ENCODE measurements around the gene REEP5.

GRCh38 chr5:112914584-112914983 lies 7.4 kb downstream of the REEP5 start:
- no peak for TF ChIP-seq ZBTB33 (IDR thresholded peaks at IDR 0.05)
- no peak for TF ChIP-seq CTCF (IDR thresholded peaks at IDR 0.05; ENCODE audit: low read depth, low read length, missing input control)
- TF ChIP-seq EGR1 (IDR thresholded peaks at IDR 0.05; ENCODE audit: low read depth in 2 of 2) = no peak
- TF ChIP-seq GABPA (IDR thresholded peaks at IDR 0.05 in 1 of 2, conservative IDR thresholded peaks at IDR 0.05 in 1 of 2) = no peak
- no peak for TF ChIP-seq REST (IDR thresholded peaks at IDR 0.05)
- no peak for TF ChIP-seq YY1 (IDR thresholded peaks at IDR 0.05)
- no peak for TF ChIP-seq SP1 (IDR thresholded peaks at IDR 0.05)
- no peak for TF ChIP-seq MAX (IDR thresholded peaks at IDR 0.05)
- no peak for TF ChIP-seq TAF1 (conservative IDR thresholded peaks at IDR 0.05)
- no peak for TF ChIP-seq RXRA (IDR thresholded peaks at IDR 0.05)
- no peak for TF ChIP-seq RAD21 (IDR thresholded peaks at IDR 0.05)
